EL (cell line): ENCODE measurements around the gene RAMP2.
"Not testable (repeated sequence)": the region's sequence is repeated elsewhere in the genome, so short reads cannot be mapped to it uniquely, and the experiment has no call there.

Source experiments
- DNase-seq: peaks from one replicate; pipeline ENCODE4 v3.0.0-alpha.2; 2016

The RAMP2 gene

GRCh38 chr17:42760652-42761581, at the start of gene RAMP2:
TSS of gene RAMP2 (plus strand) at chr17:42761227. CDS start at chr17:42761262, 35 bp downstream.
- peak; percentile 36 for DNase-seq

GRCh38 chr17:42720996-42721583, 39.9 kb upstream of the RAMP2 start:
- DNase-seq, result peak; percentile 64

GRCh38 chr17:42723636-42724035, 37.4 kb upstream of the RAMP2 start:
- DNase-seq, result no peak

- no peak for DNase-seq
These were observed 35.9 kb upstream of the RAMP2 start for GRCh38 chr17:42725143-42725542.

GRCh38 chr17:42740699-42741098, 20.3 kb upstream of the RAMP2 start:
- no peak for DNase-seq

- not testable (repeated sequence) for DNase-seq
These were observed 18.1 kb upstream of the RAMP2 start for GRCh38 chr17:42742916-42743315.

- no peak for DNase-seq
These were observed 17.3 kb upstream of the RAMP2 start for GRCh38 chr17:42743595-42744282.

- peak; percentile 70 for DNase-seq
These were observed 16.7 kb upstream of the RAMP2 start for GRCh38 chr17:42744283-42744805.

GRCh38 chr17:42744806-42745617, 16.0 kb upstream of the RAMP2 start, which contains the start of gene EZH1:
TSS of gene EZH1 (minus strand) at chr17:42745040. CDS start at chr17:42728941, 16,099 bp downstream.
- peak; percentile 94 for DNase-seq

- no peak for DNase-seq
These were observed 12.7 kb upstream of the RAMP2 start for GRCh38 chr17:42748202-42748907.

- DNase-seq, result no peak
These were observed 11.9 kb upstream of the RAMP2 start for GRCh38 chr17:42748908-42749798.

GRCh38 chr17:42750739-42751344, 10.2 kb upstream of the RAMP2 start:
- no peak for DNase-seq

- DNase-seq, result no peak
These were observed 9.4 kb upstream of the RAMP2 start for GRCh38 chr17:42751628-42752027.

- DNase-seq, result no peak
These were observed 6.2 kb upstream of the RAMP2 start for GRCh38 chr17:42754782-42755181.

- DNase-seq, result no peak
These were observed 910 bp upstream of the RAMP2 start for GRCh38 chr17:42759982-42760651.

GRCh38 chr17:42761638-42762037, 611 bp downstream of the RAMP2 start:
- no peak for DNase-seq

GRCh38 chr17:42766124-42766523, 5.1 kb downstream of the RAMP2 start:
- DNase-seq, result no peak

GRCh38 chr17:42767512-42767911, 6.5 kb downstream of the RAMP2 start:
- DNase-seq, result no peak

GRCh38 chr17:42768006-42768405, 7.0 kb downstream of the RAMP2 start:
- DNase-seq, result not testable (repeated sequence)
